ENCODE results near the gene NOXA1.
"Not testable (repeated sequence)": the region's sequence is repeated elsewhere in the genome, so short reads cannot be mapped to it uniquely, and the experiment has no call there.

NOXA1 gene, protein sequence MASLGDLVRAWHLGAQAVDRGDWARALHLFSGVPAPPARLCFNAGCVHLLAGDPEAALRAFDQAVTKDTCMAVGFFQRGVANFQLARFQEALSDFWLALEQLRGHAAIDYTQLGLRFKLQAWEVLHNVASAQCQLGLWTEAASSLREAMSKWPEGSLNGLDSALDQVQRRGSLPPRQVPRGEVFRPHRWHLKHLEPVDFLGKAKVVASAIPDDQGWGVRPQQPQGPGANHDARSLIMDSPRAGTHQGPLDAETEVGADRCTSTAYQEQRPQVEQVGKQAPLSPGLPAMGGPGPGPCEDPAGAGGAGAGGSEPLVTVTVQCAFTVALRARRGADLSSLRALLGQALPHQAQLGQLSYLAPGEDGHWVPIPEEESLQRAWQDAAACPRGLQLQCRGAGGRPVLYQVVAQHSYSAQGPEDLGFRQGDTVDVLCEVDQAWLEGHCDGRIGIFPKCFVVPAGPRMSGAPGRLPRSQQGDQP

GRCh38 chr9:137422604-137423513 lies at the start of gene NOXA1, which contains the start of gene EXD3:
Gene NOXA1, plus strand, starts transcription at chr9:137423393. Its CDS starts 137 bp downstream, at chr9:137423530.
Gene EXD3, minus strand, starts transcription at chr9:137423162. Its CDS starts 27,805 bp downstream, at chr9:137395357.
- DNase-seq = peak; percentile 92

DNA sequence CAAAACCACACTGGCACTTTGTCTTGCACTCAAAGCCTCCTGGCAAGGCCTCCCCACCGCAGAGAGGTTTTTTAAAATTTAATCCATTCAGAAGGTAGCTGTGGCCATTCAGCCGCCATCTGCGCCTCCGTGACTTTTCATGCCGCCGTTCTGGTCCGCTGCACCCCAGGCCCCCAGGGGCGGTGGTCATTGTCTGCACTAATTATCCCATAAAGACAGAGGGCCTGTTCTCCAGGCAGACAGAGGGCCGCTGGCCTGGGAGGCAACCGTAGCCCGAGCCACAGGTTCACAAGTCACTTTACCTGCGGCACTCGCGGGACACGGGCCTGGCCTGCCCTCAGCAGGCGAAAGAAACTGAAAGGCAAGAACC lies 49.6 kb upstream of the NOXA1 start:
- DNase-seq = no peak

DNA sequence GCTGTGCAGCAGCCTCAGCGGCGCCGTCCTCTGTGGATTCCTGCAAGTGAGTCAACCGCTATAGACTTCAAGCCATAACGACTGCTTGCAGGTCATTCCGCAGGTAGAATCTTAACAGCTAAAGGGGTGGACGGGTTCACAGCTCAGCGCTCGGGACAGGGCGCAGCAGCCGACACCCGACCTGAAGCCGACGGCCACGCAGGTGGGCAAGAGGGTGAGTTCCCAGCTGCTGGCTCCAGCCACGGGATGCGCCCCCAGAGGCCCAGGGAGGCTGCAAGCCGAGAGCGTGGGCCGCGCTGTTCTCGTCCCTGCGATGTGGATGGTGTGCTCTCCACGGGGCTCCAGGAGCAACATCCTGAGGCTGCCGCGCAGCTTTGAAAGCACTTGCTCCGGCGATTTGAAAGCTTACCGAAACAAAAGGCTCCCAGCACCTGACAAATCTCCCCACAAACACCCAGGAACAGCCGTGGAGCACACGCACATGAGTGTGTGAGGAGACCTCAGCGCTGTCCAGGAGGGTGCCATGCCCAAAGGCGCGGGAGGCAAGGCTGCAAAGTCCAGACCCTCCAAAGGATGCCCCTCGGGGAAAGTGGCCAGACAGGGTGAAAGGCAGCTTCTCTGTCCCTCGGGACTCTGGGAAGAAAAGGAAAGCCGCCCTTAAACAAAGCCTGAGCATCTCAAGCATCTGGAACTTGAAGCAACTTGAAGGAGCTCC lies 48.9 kb upstream of the NOXA1 start:
- DNase-seq = no peak

DNA sequence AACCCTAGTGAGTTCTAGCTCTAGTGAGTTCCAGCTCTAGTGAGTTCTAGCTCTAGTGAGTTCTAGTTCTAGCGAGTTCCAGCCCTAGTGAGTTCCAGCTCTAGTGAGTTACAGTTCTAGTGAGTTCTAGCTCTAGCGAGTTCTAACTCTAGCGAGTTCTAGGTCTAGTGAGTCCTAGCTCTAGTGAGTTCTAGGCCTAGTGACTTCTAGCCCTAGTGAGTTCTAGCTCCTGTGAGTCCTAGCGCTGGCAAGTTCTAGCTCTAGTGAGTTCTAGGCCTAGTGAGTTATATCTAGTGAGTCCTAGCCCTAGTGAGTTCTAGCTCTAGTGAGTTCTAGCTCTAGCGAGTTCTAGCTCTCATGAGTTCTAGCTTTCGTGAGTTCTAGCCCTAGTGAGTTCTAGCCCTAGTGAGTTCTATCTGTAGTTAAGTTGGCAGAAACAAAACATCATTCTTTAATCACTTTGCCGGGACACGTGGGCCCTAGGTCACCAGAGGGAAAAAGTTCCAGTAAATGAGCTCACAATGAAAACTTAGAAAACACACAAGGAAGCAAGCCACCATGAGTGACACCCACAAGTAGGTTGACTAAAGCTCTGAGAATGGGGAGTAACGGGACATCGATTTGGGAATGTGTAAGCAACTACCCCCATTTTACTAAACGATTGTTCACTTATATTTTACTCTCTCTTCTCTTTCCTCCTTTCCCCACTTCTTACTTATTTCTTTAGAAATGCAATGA lies 47.7 kb upstream of the NOXA1 start:
- no peak for DNase-seq

DNA sequence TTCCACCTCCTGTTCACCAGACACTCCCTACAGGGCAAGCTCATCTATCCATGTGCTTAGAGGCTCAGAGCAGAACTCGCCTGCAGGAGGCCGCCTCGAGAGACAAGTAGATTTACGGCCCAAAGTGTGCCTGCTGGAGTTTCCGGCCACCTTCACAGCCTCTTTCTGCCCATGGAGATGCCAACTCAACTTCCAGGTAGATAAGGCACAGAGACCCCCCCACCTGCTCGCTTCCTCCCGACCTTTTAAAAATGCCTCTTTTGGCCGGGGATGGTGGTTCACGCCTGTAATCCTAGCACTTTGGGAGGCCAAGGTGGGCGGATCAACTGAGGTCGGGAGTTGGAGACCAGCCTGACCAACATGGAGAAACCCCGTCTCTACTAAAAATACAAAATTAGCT lies 46.8 kb upstream of the NOXA1 start:
- peak; percentile 20 for DNase-seq

GRCh38 chr9:137378688-137379410 lies 44.3 kb upstream of the NOXA1 start:
- not testable (repeated sequence) for DNase-seq

GRCh38 chr9:137379761-137380161 lies 43.4 kb upstream of the NOXA1 start:
- no peak for DNase-seq

GRCh38 chr9:137380171-137380570 lies 43.0 kb upstream of the NOXA1 start:
- no peak for DNase-seq

DNA sequence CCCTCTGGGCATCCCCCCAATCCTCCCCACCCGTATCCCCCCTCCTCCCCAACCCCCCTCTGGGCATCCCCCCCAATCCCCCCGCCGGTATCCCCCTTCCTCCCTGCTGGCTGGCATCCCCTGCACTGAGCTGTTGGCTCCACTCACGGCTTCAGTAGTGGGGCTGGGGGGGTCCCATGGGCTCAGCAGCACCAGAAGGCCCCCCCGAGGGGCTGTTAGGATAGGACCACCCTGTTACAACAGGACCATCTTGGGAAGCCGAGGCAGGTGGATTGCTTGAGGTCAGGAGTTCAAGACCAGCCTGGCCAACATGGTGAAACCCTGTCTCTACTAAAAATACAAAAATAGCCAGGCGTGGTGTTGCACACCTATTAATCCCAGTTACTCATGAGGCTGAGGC lies 42.6 kb upstream of the NOXA1 start:
- DNase-seq = no peak

DNA sequence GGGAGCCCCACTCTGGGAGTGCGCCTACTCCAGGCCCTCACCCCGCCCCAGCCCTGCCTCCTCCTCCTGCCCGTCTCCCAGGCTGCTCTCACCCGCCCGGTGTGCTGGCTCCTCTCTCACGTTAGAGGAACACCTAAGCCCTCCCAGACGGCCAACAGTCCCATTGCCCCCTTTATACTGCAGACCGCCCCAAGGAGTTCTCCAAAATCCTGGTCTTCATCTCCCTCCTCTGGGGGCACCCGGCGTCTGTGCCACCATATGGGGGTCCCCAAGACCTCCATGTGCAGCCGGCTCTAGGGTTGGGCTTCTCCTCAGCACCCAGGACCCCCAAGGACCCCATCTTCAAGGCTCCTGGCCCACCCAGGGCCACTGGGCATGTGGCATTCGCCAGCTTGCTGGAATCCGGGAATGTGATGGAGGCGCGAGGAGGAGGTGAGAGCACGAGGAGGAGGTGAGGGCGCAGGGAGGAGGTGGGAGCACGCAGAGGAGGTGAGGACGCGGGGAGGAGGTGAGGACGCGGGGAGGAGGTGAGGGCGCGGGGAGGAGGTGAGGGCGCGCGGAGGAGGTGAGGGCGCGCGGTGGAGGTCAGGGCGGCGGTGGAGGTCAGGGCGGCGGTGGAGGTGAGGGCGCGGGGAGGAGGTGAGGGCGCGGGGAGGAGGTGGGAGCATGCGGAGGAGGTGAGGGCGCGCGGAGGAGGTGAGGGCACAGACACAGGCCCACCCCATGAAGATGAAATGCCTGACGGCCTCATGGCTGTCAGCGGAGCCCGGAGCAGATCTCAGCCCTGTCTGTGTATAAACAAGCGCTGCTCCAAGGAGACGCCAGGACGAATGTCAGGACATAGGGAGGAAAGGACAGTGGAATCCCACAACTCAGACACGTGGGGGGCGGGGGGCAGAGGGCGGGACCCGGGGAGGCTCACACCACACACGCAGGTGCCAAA lies 41.4 kb upstream of the NOXA1 start:
- DNase-seq = no peak

GRCh38 chr9:137382444-137383080 lies 40.6 kb upstream of the NOXA1 start:
- DNase-seq = no peak

GRCh38 chr9:137383081-137383783 lies 40.0 kb upstream of the NOXA1 start:
- no peak for DNase-seq

- no peak for DNase-seq
Observed at GRCh38 chr9:137383784-137384756, 39.1 kb upstream of the NOXA1 start.

- no peak for DNase-seq
Observed at GRCh38 chr9:137385061-137385655, 38.0 kb upstream of the NOXA1 start.

GRCh38 chr9:137386507-137387113 lies 36.6 kb upstream of the NOXA1 start:
- DNase-seq = not testable (repeated sequence)

DNA sequence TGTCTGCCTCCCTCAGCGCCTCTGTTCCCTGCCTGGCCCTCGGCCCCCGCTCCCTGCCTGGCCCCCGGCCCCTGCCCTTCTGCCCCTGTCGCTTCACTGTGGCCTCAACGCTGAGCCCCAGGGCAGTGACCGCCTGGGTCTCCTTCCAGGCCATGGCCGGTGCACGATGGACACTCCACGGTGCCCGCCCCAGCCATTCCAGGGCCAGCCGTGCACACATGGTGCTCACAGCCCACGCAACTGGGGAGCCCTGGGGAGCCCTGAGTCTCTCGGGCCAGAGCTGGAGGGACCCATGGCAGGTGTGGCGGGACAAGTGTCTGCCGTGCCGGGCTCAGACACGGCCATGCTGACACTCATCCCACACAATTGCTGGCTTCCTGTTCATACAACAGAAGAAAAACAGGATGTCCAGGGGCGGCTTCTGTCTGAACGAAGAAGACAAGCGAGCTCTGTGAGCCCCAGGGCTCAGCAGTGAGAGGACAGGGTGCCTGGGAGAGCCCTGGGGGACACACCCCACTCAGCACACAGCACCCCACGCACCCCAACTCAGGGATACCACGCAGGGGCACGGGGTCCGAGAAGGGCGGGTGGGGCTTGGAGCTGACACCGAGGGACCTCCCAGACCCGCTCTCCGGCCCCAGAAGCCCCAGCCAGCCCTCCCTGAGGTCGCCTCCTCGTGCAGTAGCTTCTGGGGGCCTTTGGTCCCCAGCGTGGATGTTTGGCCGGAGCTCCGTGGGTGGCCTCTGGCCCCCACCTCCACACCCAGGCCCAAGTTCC lies 35.9 kb upstream of the NOXA1 start:
- no peak for DNase-seq

Data from NCI-H2171 treated with DMSO at 0.1 percent for 48 hours (cell line).